NB4 (cell line): ENCODE measurements around the gene FCHSD1.

Experiments used
- TF ChIP-seq, protein P1 (sequence below): IDR thresholded peaks from 2 replicates; pipeline ENCODE4 v1.6.1; 2011; ENCODE audit warnings: low read depth, low read length
- TF ChIP-seq, protein P2 (sequence below): IDR thresholded peaks from one replicate; pipeline ENCODE4 v1.5.1; 2012; ENCODE audit warnings: low read depth, low read length

DNA sequence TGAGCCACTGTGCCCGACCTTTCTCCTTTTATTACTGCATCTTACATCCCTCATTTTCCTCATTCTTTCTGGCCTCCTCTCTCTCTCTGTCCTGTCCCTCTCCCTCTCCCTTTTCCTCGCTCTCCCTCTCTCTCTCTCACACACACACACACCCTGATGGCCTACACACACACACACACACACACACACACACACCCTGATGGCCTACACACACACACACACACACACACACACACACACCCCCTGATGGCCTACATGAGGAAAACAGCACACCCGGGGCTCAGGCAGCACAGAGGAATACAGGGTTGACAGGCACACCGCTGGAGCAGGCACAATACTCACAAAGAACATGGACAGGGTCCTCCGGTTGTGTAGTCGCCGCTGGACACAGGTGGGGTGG is 3.8 kb upstream of the FCHSD1 start:
- TF ChIP-seq, protein P1, sequence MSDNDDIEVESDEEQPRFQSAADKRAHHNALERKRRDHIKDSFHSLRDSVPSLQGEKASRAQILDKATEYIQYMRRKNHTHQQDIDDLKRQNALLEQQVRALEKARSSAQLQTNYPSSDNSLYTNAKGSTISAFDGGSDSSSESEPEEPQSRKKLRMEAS, result no peak
- TF ChIP-seq, protein P2, sequence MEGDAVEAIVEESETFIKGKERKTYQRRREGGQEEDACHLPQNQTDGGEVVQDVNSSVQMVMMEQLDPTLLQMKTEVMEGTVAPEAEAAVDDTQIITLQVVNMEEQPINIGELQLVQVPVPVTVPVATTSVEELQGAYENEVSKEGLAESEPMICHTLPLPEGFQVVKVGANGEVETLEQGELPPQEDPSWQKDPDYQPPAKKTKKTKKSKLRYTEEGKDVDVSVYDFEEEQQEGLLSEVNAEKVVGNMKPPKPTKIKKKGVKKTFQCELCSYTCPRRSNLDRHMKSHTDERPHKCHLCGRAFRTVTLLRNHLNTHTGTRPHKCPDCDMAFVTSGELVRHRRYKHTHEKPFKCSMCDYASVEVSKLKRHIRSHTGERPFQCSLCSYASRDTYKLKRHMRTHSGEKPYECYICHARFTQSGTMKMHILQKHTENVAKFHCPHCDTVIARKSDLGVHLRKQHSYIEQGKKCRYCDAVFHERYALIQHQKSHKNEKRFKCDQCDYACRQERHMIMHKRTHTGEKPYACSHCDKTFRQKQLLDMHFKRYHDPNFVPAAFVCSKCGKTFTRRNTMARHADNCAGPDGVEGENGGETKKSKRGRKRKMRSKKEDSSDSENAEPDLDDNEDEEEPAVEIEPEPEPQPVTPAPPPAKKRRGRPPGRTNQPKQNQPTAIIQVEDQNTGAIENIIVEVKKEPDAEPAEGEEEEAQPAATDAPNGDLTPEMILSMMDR, result no peak
